K562 (cell line): ENCODE data around the gene KIF4B. TPM values are rescaled to one million over a fixed set of nuclear protein-coding genes. Genes with fewer than 3 reads are reported as not detected.
"Not testable (repeated sequence)": the region's sequence is repeated elsewhere in the genome, so short reads cannot be mapped to it uniquely, and the experiment has no call there.

Experiments
- ATAC-seq: fragments of 200-7000 bp; cut with Tn5 transposase; 3 replicates; pipeline ENCODE4 v1.9.1; 2020; ENCODE audit warnings: moderate library complexity
- BruUV-seq: library from RNA; stranded (reverse); fragments of 400-500 nt; replicated peaks from 2 replicates; lab custom pipeline; 2021; lab: Mats Ljungman, UMichigan
- CTCF ChIA-PET: fragments of 300-600 bp; formaldehyde crosslinking; extraction: SDS; loops from one replicate; lab custom pipeline; 2021; ENCODE audit warnings: low intra/inter-chr PET ratio; lab: Yijun Ruan, JAX
- POLR2A ChIA-PET: fragments of 300-600, 350-650 bp; sonication (Branson Sonifier 250); formaldehyde crosslinking; extraction: SDS; loops from one replicate; lab custom pipeline; 2021; ENCODE audit warnings: antibody characterized with exemption, inconsistent platforms; lab: Yijun Ruan, JAX
- DNase-seq, 4 experiments: peaks; one replicate each; pipeline versions ENCODE4 v3.0.0 to v3.0.0-alpha.2; 2011 to 2018; ENCODE audit warnings: low spot score in 3 of 4, mixed read lengths in 3 of 4; ENCODE audit errors: extremely low read depth in 1 of 4
- FAIRE-seq: peaks from 2 replicates; lab custom pipeline; 2011; peaks lifted over from hg19 to GRCh38; lab: Jason Lieb, UNC
- H2AFZ ChIP-seq: 2 replicates; pipeline ENCODE4 v1.6.0; 2011; ENCODE audit warnings: low read depth, low read length, control low read depth, inconsistent platforms
- H3K27ac ChIP-seq: fragments of 200-600 bp; 3 replicates; pipeline ENCODE4 v1.8.0; 2011; ENCODE audit warnings: low read depth, mild to moderate bottlenecking, control low read depth, inconsistent platforms, low read length, moderate library complexity, mixed read lengths; ENCODE audit errors: extremely low read depth
- H3K27me3 ChIP-seq, 2 experiments: fragments of 300-600 bp in 1 of 2; 2 replicates in 1 of 2; 3 replicates in 1 of 2; pipeline versions ENCODE4 v1.6.0 to v1.8.0; 2011; ENCODE audit warnings: inconsistent platforms in 2 of 2, low read length in 2 of 2, mild to moderate bottlenecking in 1 of 2, mixed read lengths in 1 of 2, moderate library complexity in 1 of 2; ENCODE audit not compliant: control insufficient read depth in 2 of 2, insufficient read depth in 2 of 2
- H3K36me3 ChIP-seq: fragments of 300-600 bp; 3 replicates; pipeline ENCODE4 v1.8.0; 2011; ENCODE audit warnings: mild to moderate bottlenecking, low read length, inconsistent platforms; ENCODE audit not compliant: control insufficient read depth, insufficient read depth
- H3K4me1 ChIP-seq, 2 experiments: fragments of 200-600 bp in 1 of 2; replicated peaks in 1 of 2; 2 replicates in 1 of 2; 3 replicates in 1 of 2; pipeline versions ENCODE4 v1.5.1 to v1.8.0; 2011; ENCODE audit warnings: inconsistent platforms in 2 of 2, low read length in 2 of 2, mild to moderate bottlenecking in 1 of 2, mixed read lengths in 1 of 2, moderate library complexity in 1 of 2; ENCODE audit not compliant: control insufficient read depth in 2 of 2, insufficient read depth in 2 of 2
- H3K4me2 ChIP-seq: 2 replicates; pipeline ENCODE4 v1.6.1; 2011; ENCODE audit warnings: low read length, control low read depth, inconsistent platforms, mixed read lengths; ENCODE audit not compliant: insufficient read depth
- H3K4me3 ChIP-seq: fragments of 200-600 bp; sonication (generic), shearing (Covaris generic); 2 replicates; pipeline ENCODE4 v1.5.1; 2016; ENCODE audit warnings: control low read depth, inconsistent platforms
- H3K79me2 ChIP-seq: fragments of 200-600 bp; 3 replicates; pipeline ENCODE4 v1.8.0; 2011; ENCODE audit warnings: low read length, inconsistent platforms; ENCODE audit not compliant: control insufficient read depth, insufficient read depth
- H3K9ac ChIP-seq, 2 experiments: 2 replicates each; pipeline versions ENCODE4 v1.6.0 to v1.6.1; 2011; ENCODE audit warnings: low read depth in 2 of 2, low read length in 2 of 2, control low read depth in 1 of 2, inconsistent platforms in 1 of 2, mild to moderate bottlenecking in 1 of 2, mixed read lengths in 1 of 2; ENCODE audit not compliant: insufficient read depth in 1 of 2
- H3K9me1 ChIP-seq: one replicate; pipeline ENCODE4 v1.6.0; 2011; ENCODE audit warnings: inconsistent platforms, mild to moderate bottlenecking, low read length, moderate library complexity; ENCODE audit not compliant: control insufficient read depth, insufficient read depth
- H3K9me3 ChIP-seq: replicated peaks from 2 replicates; pipeline ENCODE4 v1.5.1; 2011; ENCODE audit warnings: low read depth, low read length, inconsistent platforms; ENCODE audit not compliant: control insufficient read depth, insufficient read depth
- H4K20me1 ChIP-seq: replicated peaks from 2 replicates; pipeline ENCODE4 v1.6.1; 2011; ENCODE audit warnings: low read length, inconsistent platforms, mixed read lengths; ENCODE audit not compliant: control insufficient read depth, insufficient read depth
- CBX8 ChIP-seq: fragments of 200-600 bp; sonication (generic); IDR thresholded peaks from 2 replicates; pipeline ENCODE4 v1.6.1; 2012; ENCODE audit warnings: borderline replicate concordance, mixed run types, low read depth, mild to moderate bottlenecking, moderate library complexity, mixed read lengths, low read length, control low read depth, inconsistent platforms; ENCODE audit not compliant: poor library complexity, severe bottlenecking; ENCODE audit errors: extremely low read depth
- E2F1 ChIP-seq: sonication (generic); formaldehyde crosslinking; IDR thresholded peaks from 2 replicates; pipeline ENCODE4 v1.8.1; 2023; ENCODE audit warnings: mild to moderate bottlenecking, missing genetic modification reagents, moderate library complexity
- FOSL1 ChIP-seq: fragments of 200-800 bp; sonication (Bioruptor generic); conservative IDR thresholded peaks from 2 replicates; pipeline ENCODE4 v1.6.1; 2016; ENCODE audit warnings: missing genetic modification characterization, missing compliant biosample characterization
- HDAC3 ChIP-seq: fragments of 450-650 bp; IDR thresholded peaks from 2 replicates; pipeline ENCODE4 v1.6.1; 2018; ENCODE audit warnings: borderline replicate concordance, mild to moderate bottlenecking, moderate library complexity; ENCODE audit not compliant: partially characterized antibody
- MTA1 ChIP-seq: fragments of 450-650 bp; IDR thresholded peaks from 2 replicates; pipeline ENCODE4 v1.6.1; 2017; ENCODE audit warnings: borderline replicate concordance
- NFIX ChIP-seq: fragments of 250-450 bp; sonication (Bioruptor Pico); IDR thresholded peaks from 2 replicates; pipeline ENCODE4 v1.4.0; 2020; ENCODE audit warnings: low read depth, mild to moderate bottlenecking, moderate library complexity
- RAD21 ChIP-seq, 2 experiments: fragments of 250-450 bp in 1 of 2; fragments of 450-650 bp in 1 of 2; sonication (Bioruptor Pico) in 1 of 2; formaldehyde crosslinking in 1 of 2; IDR thresholded peaks in 1 of 2; conservative IDR thresholded peaks in 1 of 2; 2 replicates each; pipeline versions ENCODE4 v1.4.0 to v1.8.0; 2020 to 2022; ENCODE audit warnings: mild to moderate bottlenecking in 2 of 2, moderate library complexity in 1 of 2
- SMARCB1 ChIP-seq: IDR thresholded peaks from 2 replicates; pipeline ENCODE4 v1.6.1; 2011; ENCODE audit warnings: improper control_type of control experiment, low read depth; ENCODE audit not compliant: insufficient read length
- SRSF7 ChIP-seq: fragments of 200-400 bp; formaldehyde crosslinking; optimal IDR thresholded peaks from 2 replicates; pipeline ENCODE3; 2017; ENCODE audit warnings: mild to moderate bottlenecking, low read depth, low read length
- ZZZ3 ChIP-seq: fragments of 450-650 bp; IDR thresholded peaks from 2 replicates; pipeline ENCODE4 v1.6.1; 2016; ENCODE audit warnings: antibody characterized with exemption, mild to moderate bottlenecking, moderate library complexity
- WGBS: fragments of 100-300 bp; shearing (Covaris generic); methylation state at CpG from one replicate; pipeline ENCODE4 v1.1.6; 2016; ENCODE audit warnings: low coverage, mixed read lengths; ENCODE audit not compliant: insufficient coverage; ENCODE audit errors: missing lambda C conversion rate; 5-methylcytosine and 5-hydroxymethylcytosine counted together
- in situ Hi-C: fragments of 300-500 bp; cut with MboI; formaldehyde crosslinking; loops from 4 replicates; pipeline ENCODE4 v1.15.0; 2018; ENCODE audit warnings: inconsistent platforms, mixed read lengths
- intact Hi-C: fragments of 100-400 bp; cut with micrococcal nuclease; formaldehyde crosslinking; loops from 2 replicates; pipeline ENCODE4 v1.14.2; 2022
- polyA plus RNA-seq, 8 experiments: library from polyadenylated mRNA; depleted of rRNA in 4 of 8; stranded (reverse) in 5 of 8; unstranded in 3 of 8; fragments of >200 nt; fragmentation: Nextera tagmentation in 2 of 8; fragmentation: Illumina TruSeq in 1 of 8; extraction: Ambion mirVana in 2 of 8; extraction: Trizol in 1 of 8; gene quantifications; 2 replicates each; pipeline versions ENCODE4 v1.2.1 to v1.2.3, GENCODE V29; 2011 to 2014; ENCODE audit warnings: inconsistent platforms in 1 of 8, missing spikeins in 1 of 8
- total RNA-seq, 7 experiments: library from RNA; depleted of rRNA in 6 of 7; stranded (reverse); fragments of >200 nt in 6 of 7; fragmentation: Illumina TruSeq in 2 of 7; extraction: Trizol in 2 of 7; gene quantifications; 2 replicates each; pipeline versions ENCODE4 v1.2.1 to v1.2.3, GENCODE V29; 2011 to 2021; ENCODE audit warnings: low replicate concordance in 1 of 7

Gene KIF4B
- total and polyA plus RNA-seq, 9 of the 15 experiments (the other 6 are each of a cell fraction or from before 2014, with no cell fraction given), result 0.01 to 0.09 (median 0.07) TPM; not detected in 2

- H2AFZ ChIP-seq, H4K20me1 ChIP-seq, H3K79me2 ChIP-seq, H3K4me2 ChIP-seq, DNase-seq, H3K4me1 ChIP-seq, FAIRE-seq, H3K9me3 ChIP-seq, POLR2A ChIA-PET, H3K9ac ChIP-seq, intact Hi-C loops, H3K36me3 ChIP-seq, H3K27ac ChIP-seq, ATAC-seq, H3K4me3 ChIP-seq, BruUV-seq, in situ Hi-C loops, H3K9me1 ChIP-seq: not testable (repeated sequence)
- 0% methylated on average over 3 of the region's 4 CpGs for WGBS
- peaks cover 7 to 16% of the 10 kb centered on the region in 2 experiments; a peak in 3 of 5 replicates for H3K27me3 ChIP-seq
- peak; percentile 52; the same call in 1 of the 2 replicates for TF ChIP-seq FOSL1 (tag)
- CTCF ChIA-PET, result interaction anchor here (0.8 kb wide), 1 partner anchor 361 kb away, joined by 3 read pairs; no protein-coding TSS in a partner anchor
These were observed 10.8 kb upstream of the KIF4B start for GRCh38 chr5:155002722-155003121.

GRCh38 chr5:155004138-155004744 lies 9.3 kb upstream of the KIF4B start:
- no peak overlapping the region for H3K4me3 ChIP-seq
- no peaks in the 10 kb centered on the region for H3K9me3 ChIP-seq
- H3K9ac ChIP-seq, result no peak overlapping the region
- no peak overlapping the region for H2AFZ ChIP-seq
- no peak overlapping the region for H3K27ac ChIP-seq
- H3K27me3 ChIP-seq, result peaks cover 7 to 16% of the 10 kb centered on the region in 2 experiments; a peak in 3 of 5 replicates
- ChIA-PET CTCF (interaction anchor here (1.2 to 1.5 kb wide), 2 partner anchors 32 to 362 kb away, joined by 4 to 6 read pairs; no protein-coding TSS in a partner anchor), POLR2A (interaction anchor here (0.7 to 1.0 kb wide), 2 partner anchors 15 to 31 kb away, joined by 3 read pairs; no protein-coding TSS in a partner anchor)
- no peaks in the 10 kb centered on the region for H3K9me1 ChIP-seq
- H3K4me1 ChIP-seq, result no peaks in the 10 kb centered on the region
- DNase-seq (peak in 3 of 4 experiments; percentile 18 to 51 (median 18)), ATAC-seq (peak; percentile 94), FAIRE-seq (peak; percentile 80)
- H3K36me3 ChIP-seq, result no peaks in the 10 kb centered on the region; the same call in 2 of the 3 replicates
- no TSS peak for BruUV-seq
- no peaks in the 10 kb centered on the region for H4K20me1 ChIP-seq
- in situ Hi-C loops (no loop called here), intact Hi-C loops (no loop called here)
- WGBS, result 26% methylated on average over 10 of the region's 11 CpGs
- H3K4me2 ChIP-seq, result no peak overlapping the region
- no peaks in the 10 kb centered on the region for H3K79me2 ChIP-seq
- TF ChIP-seq NFIX (CRISPR knock-in tag), result no peak
- TF ChIP-seq HDAC3, result no peak
- no peak for TF ChIP-seq SMARCB1
- no peak for TF ChIP-seq CBX8
- no peak for TF ChIP-seq MTA1
- TF ChIP-seq RAD21 (CRISPR knock-in tag; conservative IDR thresholded peaks at IDR 0.05 in 1 of 2, IDR thresholded peaks at IDR 0.05 in 1 of 2), result peak; percentile 29 to 73; a peak in 3 of 4 replicates
- TF ChIP-seq ZZZ3, result no peak
- no peak for TF ChIP-seq SRSF7
- TF ChIP-seq E2F1 (CRISPR knock-in tag), result no peak
